Measurements from ENCODE around the gene PPP1R13B.

Gene PPP1R13B

GRCh38 chr14:103716899-103717411 lies 130.4 kb downstream of the PPP1R13B start:
- peaks cover 51% of the 10 kb centered on the region for H3K79me2 ChIP-seq (ENCODE audit: low read length)
- H2AFZ ChIP-seq (ENCODE audit: low read depth, low read length), result no peak overlapping the region
- peak overlapping the region; percentile 59 for H3K9ac ChIP-seq (ENCODE audit: low read length)
- H3K4me2 ChIP-seq (ENCODE audit: low read length), result peak overlapping the region; percentile 86
- no peaks in the 10 kb centered on the region for H3K27me3 ChIP-seq (ENCODE audit: low read depth, low read length)
- TF ChIP-seq EZH2phosphoT487 (IDR thresholded peaks at IDR 0.05; ENCODE audit: low read depth), result no peak
- no peak for TF ChIP-seq CTCF (IDR thresholded peaks at IDR 0.05; ENCODE audit: low read depth, low read length)
- H3K9me3 ChIP-seq (ENCODE audit: insufficient read depth, low read length), result no peaks in the 10 kb centered on the region
- peaks cover 15% of the 10 kb centered on the region for H3K4me1 ChIP-seq (ENCODE audit: low read length)
- H3K36me3 ChIP-seq (replicated peaks; ENCODE audit: low read depth, low read length), result peaks cover 6% of the 10 kb centered on the region
- H4K20me1 ChIP-seq (ENCODE audit: insufficient read depth, low read length), result peaks cover 16% of the 10 kb centered on the region; the same call in 1 of the 2 replicates
- peak overlapping the region; percentile 87 for H3K4me3 ChIP-seq (ENCODE audit: low read length)
- H3K27ac ChIP-seq (ENCODE audit: low read length), result no peak overlapping the region

- peaks cover 52% of the 10 kb centered on the region for H3K79me2 ChIP-seq (ENCODE audit: low read length)
- H3K4me3 ChIP-seq (ENCODE audit: low read length), result peak overlapping the region; percentile 87
- peak overlapping the region; percentile 86 for H3K4me2 ChIP-seq (ENCODE audit: low read length)
- peaks cover 6% of the 10 kb centered on the region for H3K36me3 ChIP-seq (replicated peaks; ENCODE audit: low read depth, low read length)
- peak overlapping the region; percentile 59 for H3K9ac ChIP-seq (ENCODE audit: low read length)
- H3K27me3 ChIP-seq (ENCODE audit: low read depth, low read length), result no peaks in the 10 kb centered on the region
- no peaks in the 10 kb centered on the region for H3K9me3 ChIP-seq (ENCODE audit: insufficient read depth, low read length)
- H3K27ac ChIP-seq (ENCODE audit: low read length), result no peak overlapping the region
- TF ChIP-seq EZH2phosphoT487 (IDR thresholded peaks at IDR 0.05; ENCODE audit: low read depth) (no peak), CTCF (IDR thresholded peaks at IDR 0.05; ENCODE audit: low read depth, low read length) (no peak)
- H2AFZ ChIP-seq (ENCODE audit: low read depth, low read length), result no peak overlapping the region
- peaks cover 15% of the 10 kb centered on the region for H3K4me1 ChIP-seq (ENCODE audit: low read length)
- H4K20me1 ChIP-seq (ENCODE audit: insufficient read depth, low read length), result peaks cover 16% of the 10 kb centered on the region; the same call in 1 of the 2 replicates
Observed at GRCh38 chr14:103716091-103716801, 131.1 kb downstream of the PPP1R13B start.

- Histone ChIP-seq H3K4me3 (ENCODE audit: low read length) (peak within 1 kb of the TSS; percentile 87), H3K9ac (ENCODE audit: low read length) (peak within 1 kb of the TSS; percentile 76), H3K9me3 (ENCODE audit: insufficient read depth, low read length) (no peaks in the 10 kb centered on the region), H3K27me3 (ENCODE audit: low read depth, low read length) (no peaks in the 10 kb centered on the region), H2AFZ (ENCODE audit: low read depth, low read length) (no peak within 1 kb of the TSS), H4K20me1 (ENCODE audit: insufficient read depth, low read length) (peaks cover 16% of the 10 kb centered on the region; the same call in 1 of the 2 replicates), H3K4me1 (ENCODE audit: low read length) (peaks cover 15% of the 10 kb centered on the region), H3K79me2 (ENCODE audit: low read length) (peaks cover 52% of the 10 kb centered on the region), H3K27ac (ENCODE audit: low read length) (peak within 1 kb of the TSS; percentile 22; the same call in 1 of the 2 replicates), H3K36me3 (replicated peaks; ENCODE audit: low read depth, low read length) (peaks cover 9% of the 10 kb centered on the region), H3K4me2 (ENCODE audit: low read length) (peak within 1 kb of the TSS; percentile 91)
- no peak for TF ChIP-seq EZH2phosphoT487 (IDR thresholded peaks at IDR 0.05; ENCODE audit: low read depth)
- no peak for TF ChIP-seq CTCF (IDR thresholded peaks at IDR 0.05; ENCODE audit: low read depth, low read length)
Observed at GRCh38 chr14:103715052-103716000, 132.0 kb downstream of the PPP1R13B start, which contains the start of the genes XRCC3 and ZFYVE21. TSS of gene XRCC3 (minus strand) at chr14:103715451. CDS start at chr14:103711087, 4,364 bp downstream. TSS of gene ZFYVE21 (plus strand) at chr14:103715810. CDS start at chr14:103715842, 32 bp downstream.

Data from OCI-LY3 (cell line).